NCI-H69 (cell line): ENCODE results near the gene HNRNPH1.
"Not testable (repeated sequence)": the region's sequence is repeated elsewhere in the genome, so short reads cannot be mapped to it uniquely, and the experiment has no call there.

Source experiments
- DNase-seq: peaks from one replicate; lab custom pipeline; 2025; lab: John Stamatoyannopoulos, UW

HNRNPH1 gene

DNA sequence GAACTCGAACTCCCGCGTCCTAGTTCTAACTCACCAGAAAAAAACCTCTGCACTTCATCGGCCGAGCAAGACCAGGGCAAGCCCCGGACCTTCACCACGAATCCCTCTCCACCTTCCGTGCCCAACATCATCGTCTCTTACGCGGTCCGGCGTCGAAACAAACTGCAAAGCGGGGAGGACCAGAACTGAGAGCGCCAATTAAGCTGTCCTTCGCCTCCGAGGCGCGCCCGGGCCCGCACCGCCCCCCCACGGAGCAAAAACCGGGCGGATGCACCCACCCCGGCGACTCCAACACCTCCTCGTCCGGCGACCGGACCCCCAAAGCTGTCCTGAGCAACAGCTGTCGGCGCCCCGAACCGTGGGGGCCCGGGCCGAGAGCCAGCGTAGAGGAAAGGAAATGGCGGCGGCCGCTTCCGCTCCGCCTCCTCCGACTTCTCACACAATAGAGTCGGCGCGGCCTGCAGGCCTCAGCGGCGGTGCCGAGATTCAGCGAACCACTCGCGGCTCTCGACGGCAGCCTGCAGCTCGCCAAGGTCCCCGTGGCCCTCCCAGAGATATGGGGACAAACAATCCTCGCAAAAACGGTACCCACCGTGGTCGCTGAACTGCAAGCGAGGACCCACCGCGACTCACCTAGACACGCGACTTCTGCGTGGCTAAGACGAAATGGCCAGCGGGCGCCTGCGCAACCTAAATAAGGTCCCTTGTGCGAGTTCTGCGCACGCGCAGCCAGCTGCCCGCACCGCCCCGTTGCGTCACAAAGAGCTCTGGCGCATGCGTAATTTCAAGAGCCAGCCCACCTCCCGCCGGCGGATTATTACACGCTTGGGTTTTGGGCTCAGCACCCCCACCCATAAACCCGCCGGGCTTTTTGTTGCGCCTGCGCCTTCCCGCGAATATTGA, at the start of gene HNRNPH1:
Gene HNRNPH1, minus strand, starts transcription at position 669 of the 903 bp plus-strand sequence. Its CDS starts 538 bp downstream, at position 131.
- peak; percentile 99 for DNase-seq

GRCh38 chr5:179668391-179668790, 44.9 kb upstream of the HNRNPH1 start:
- peak; percentile 61 for DNase-seq

- not testable (repeated sequence) for DNase-seq
Measured at GRCh38 chr5:179661647-179662046, 38.2 kb upstream of the HNRNPH1 start.

- DNase-seq, result peak; percentile 55
Measured at GRCh38 chr5:179658179-179658856, 34.8 kb upstream of the HNRNPH1 start.

DNA sequence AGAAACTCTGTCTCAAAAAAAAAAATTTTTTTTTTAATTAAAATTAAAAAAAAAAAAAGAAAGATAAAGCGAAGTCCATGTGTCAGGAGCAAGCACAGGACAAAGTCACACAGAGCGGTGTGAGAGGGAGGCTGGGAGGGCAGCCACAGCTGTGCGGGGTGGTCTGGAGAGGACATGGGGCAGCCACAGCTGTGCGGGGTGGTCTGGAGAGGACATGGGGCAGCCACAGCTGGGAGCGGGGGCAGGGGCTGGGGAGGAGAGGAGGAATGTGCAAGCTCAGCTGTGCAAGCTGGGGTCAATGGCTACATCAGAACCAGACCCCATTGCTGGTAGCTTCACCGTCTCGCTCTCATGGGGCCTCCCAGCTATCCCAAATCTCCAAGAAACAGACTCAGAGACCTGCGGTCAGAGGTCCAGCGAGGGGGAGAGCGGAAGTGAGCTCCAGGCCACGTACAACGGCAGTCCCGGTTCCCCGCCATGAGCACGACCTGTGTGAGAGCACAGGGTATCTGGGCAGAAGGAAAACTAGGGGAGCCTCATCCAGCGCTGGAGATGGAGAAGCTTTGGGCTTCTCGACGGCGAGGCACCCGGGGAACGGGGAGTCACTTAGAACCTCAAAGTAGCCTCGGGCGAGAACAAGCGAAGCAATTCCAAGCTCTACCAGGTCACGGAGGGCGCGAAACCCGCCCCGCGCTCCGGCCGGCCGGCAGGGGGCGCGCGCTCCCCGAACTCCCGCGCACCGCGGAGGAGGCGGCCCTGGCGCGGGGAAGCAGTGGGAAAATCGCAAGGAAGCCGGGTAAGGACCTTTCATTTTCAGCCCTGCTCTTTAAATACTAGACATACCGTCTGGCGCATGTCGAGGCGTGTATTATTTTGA, 34.1 kb upstream of the HNRNPH1 start:
- DNase-seq, result not testable (repeated sequence)

GRCh38 chr5:179653135-179653534, 29.7 kb upstream of the HNRNPH1 start:
- not testable (repeated sequence) for DNase-seq

DNA sequence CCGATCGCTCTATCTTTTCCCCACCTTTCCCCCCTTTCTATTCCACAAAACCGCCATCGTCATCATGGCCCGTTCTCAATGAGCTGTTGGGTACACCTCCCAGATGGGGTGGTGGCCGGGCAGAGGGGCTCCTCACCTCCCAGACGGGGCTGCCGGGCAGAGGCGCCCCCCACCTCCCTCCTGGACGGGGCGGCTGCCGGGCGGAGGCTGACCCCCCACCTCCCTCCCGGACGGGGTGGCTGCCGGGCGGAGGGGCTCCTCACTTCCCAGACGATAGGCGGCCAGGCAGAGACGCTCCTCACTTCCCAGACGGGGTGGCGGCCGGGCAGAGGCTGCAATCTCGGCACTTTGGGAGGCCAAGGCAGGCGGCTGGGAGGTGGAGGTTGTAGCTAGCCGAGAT, 26.8 kb upstream of the HNRNPH1 start:
- not testable (repeated sequence) for DNase-seq

DNA sequence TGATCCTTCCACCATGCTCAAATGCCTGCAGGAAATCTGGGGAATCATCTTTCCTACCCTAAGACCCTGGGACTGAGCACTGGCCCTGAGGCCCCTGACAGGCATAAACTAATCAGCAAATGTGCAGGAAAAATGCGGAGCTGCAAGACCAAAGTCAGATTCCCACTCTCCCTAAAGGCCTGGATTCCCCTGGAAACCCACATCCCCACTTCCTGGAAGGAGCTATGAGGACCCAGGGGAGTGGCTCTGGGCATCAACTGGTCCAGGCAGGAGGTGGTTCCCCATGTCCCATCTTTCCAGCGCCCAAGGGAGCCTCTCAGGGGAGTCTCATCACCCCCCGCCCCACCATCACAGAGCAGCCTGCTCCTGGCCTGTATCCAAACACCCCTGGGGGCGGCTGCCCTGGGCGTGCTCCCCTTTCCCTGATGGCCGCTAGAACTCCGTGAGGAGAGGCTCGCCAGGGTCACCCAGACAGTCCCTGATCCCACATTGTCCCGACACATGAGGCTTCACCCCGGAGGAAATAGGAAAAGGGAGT, 25.8 kb upstream of the HNRNPH1 start:
- not testable (repeated sequence) for DNase-seq

DNA sequence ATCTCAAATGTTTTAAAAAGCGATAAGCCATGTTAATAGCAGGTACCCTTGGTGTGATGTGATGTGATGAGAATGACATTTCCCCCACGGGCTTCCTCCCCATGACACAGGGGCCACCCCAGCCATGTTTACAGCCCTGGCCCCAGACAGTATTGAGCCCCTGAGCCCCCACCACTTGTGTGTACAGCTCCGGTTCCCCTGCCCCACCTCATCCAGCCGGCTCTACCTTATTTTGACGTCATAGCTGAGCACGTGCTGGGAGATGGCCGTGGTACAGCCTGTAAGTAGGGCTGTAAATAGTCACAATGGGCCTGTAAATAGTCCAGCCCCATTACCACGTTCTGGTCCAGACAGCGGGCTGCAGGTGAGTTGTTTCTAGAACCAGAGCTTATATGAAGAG, 24.9 kb upstream of the HNRNPH1 start:
- DNase-seq, result no peak

DNA sequence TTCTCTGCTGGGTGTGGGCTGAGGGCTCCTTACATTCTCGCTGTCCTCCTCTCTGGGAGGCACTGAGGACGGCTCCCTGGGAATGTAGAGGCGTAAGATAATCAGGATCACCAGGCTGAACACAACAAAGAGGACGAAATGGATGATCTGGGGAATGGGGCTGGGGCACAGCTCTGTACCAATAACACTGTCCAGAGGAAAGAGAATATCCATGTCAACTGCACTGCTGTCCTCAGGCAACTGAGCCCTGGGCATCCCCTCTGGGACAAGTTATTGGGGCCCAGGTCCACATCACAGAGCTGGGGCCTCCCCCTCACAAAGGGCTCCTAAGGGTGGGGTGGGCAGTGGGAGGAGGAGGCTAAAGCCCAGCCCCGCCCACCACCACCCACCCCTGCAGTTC, 21.3 kb upstream of the HNRNPH1 start:
- not testable (repeated sequence) for DNase-seq

- DNase-seq, result not testable (repeated sequence)
Measured at GRCh38 chr5:179643141-179643920, 19.9 kb upstream of the HNRNPH1 start.

- DNase-seq, result not testable (repeated sequence)
Measured at GRCh38 chr5:179642626-179643025, 19.2 kb upstream of the HNRNPH1 start.

- DNase-seq, result not testable (repeated sequence)
Measured at GRCh38 chr5:179641745-179642144, 18.3 kb upstream of the HNRNPH1 start.

GRCh38 chr5:179639296-179639695, 15.8 kb upstream of the HNRNPH1 start:
- not testable (repeated sequence) for DNase-seq

DNA sequence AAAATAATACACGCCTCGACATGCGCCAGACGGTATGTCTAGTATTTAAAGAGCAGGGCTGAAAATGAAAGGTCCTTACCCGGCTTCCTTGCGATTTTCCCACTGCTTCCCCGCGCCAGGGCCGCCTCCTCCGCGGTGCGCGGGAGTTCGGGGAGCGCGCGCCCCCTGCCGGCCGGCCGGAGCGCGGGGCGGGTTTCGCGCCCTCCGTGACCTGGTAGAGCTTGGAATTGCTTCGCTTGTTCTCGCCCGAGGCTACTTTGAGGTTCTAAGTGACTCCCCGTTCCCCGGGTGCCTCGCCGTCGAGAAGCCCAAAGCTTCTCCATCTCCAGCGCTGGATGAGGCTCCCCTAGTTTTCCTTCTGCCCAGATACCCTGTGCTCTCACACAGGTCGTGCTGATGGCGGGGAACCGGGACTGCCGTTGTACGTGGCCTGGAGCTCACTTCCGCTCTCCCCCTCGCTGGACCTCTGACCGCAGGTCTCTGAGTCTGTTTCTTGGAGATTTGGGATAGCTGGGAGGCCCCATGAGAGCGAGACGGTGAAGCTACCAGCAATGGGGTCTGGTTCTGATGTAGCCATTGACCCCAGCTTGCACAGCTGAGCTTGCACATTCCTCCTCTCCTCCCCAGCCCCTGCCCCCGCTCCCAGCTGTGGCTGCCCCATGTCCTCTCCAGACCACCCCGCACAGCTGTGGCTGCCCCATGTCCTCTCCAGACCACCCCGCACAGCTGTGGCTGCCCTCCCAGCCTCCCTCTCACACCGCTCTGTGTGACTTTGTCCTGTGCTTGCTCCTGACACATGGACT, 11.1 kb upstream of the HNRNPH1 start:
- not testable (repeated sequence) for DNase-seq

DNA sequence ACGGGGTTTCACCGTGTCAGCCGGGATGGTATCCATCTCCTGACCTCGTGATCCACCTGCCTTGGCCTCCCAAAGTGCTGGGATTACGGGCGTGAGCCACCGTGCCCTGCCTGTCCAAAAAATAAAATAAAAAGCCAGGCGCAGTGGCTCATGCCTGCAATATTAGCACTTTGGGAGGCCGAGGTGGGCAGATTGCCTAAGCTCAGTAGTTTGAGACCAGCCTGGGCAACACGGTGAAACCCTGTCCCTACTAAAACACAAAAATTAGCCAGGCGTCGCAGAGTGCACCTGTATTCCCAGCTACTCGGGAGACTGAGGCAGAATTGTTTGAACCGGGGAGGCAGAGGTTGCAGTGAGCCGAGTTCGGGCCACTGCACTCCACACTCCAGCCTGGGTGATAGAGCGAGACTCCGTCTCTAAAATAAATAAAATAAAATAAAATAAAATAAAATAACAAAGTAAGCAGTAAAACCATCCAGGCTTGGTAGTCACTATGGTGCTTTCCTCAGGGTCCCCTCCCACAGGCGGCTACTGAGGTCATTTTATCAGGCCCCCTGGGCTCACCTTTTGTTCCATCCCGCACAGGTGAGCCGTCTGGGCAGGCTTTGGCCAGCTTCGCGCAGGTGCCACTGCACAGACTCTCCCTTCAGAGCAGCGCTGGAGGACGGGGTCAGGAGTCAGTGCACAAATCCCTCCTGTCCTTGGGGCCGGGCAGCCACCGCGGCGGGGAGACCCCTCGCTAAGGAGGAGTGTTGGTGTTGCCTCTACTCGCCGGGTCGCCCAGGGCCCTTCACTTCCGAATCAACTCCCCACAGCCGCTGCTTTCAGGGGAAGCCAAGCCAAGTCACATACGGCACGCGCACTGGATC, 10.3 kb upstream of the HNRNPH1 start:
- not testable (repeated sequence) for DNase-seq

DNA sequence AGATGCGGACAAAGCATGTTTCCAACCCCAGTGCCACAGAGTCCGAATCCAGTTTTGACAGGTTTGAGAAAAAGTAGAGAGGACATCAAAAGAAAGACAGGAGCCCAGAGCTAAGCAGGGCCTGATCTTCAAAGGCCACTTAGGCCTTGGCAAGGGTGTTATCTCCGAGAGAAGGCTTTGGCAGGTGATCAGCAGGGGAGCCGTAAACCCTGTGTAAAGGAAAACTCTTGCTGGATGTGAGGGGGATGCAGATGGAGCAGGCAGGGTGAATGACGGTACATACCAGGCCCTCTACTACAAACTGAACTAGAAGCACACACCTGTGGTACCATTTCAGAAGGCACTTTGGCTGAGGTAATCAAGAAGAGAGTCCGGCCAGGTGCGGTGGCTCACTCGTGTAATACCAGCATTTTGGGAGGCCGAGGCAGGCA, 1.4 kb upstream of the HNRNPH1 start:
- DNase-seq, result no peak

DNA sequence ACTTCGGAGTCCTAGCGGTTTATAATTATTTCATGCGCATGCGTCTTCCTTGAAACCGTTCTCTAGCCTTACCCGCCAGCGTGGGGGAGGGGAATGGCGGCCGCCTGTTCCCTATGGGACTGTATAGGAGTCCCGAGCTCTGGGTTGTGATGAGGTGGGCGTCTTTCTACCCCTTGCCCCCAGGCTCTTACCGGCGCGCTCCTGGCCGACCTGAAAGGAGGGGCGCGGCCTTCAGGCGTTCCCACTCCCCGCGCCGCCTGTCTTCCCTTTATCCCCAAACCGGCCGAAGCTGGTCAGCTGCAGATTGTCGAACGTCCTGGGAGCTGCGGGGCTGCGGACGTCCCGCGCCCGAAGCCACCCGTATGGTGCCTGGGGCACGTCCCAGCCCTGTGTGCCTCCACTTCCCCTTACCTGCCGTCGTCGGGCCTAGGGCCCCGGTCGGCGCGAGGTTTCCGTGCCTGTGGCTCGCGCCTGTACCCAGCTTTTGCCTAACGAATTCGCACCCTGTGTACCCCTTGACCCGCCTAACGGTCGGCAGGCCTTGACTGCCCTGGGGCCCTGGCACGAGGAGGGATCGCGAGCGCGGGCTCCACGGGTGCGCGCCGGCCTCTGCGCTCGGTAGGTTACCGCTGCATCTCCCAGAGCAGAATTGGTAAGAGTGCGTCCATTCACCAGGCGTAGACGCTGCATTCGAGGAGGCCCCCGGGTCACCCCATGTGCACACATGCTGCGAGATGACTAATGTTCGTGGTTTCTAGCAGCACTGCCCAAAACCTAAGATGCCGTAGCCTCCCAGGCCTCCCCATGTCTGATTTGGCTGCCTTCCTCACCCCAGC, 653 bp upstream of the HNRNPH1 start:
- DNase-seq, result peak; percentile 73
